ENCODE measurements around the gene CD69. TPM values are rescaled to one million over a fixed set of nuclear protein-coding genes. Genes with fewer than 3 reads are reported as not detected.

CD69 gene
- total RNA-seq, 1 donor from 2014 or later: 0.18 TPM

DNA sequence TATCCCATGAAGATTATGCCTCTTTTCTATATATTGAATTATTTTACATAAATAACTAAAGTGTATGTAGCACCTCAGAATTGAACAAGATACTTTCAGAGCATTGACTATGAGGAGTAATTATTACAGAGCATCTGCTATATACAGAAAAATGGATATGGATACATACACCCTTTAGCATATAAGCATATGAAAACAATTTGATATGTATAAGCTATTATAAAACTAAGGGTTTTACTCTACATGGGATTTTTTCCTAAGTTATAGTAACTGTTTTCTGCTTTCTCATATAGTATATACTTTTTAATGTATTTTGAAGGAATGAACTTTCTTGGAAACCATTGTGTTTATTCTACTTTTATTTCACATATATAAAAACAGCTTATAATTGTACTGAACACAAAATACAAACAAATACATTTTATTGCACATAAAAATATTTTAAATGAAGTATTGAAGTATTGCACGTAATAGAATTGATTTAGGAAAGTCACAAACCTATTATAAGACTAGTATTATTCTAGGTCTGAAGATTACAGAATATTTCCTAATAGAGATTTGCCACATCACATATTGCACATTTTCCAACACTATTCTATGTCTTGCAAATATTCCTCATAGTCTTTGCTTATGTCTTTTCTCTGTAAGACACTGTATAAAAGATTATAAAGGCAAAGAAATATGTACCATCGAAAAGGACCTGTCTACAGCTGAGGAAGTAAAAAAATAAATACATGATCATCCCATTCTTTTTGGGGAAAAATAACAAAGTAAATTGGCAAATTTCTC, 8.4 kb downstream of the CD69 start:
- Mint-ChIP-seq H3K27ac (ENCODE audit: unreplicated experiment) (no peak overlapping the region), H3K9me3 (ENCODE audit: unreplicated experiment) (no peaks in the 10 kb centered on the region), H3K4me1 (ENCODE audit: low read depth, unreplicated experiment) (no peaks in the 10 kb centered on the region), H3K27me3 (ENCODE audit: low read depth, unreplicated experiment) (no peaks in the 10 kb centered on the region), H3K4me3 (ENCODE audit: unreplicated experiment) (no peak overlapping the region), H3K36me3 (ENCODE audit: low read depth, unreplicated experiment) (no peaks in the 10 kb centered on the region)
- H4K20me1 ChIP-seq (ENCODE audit: insufficient read depth, low read length): no peaks in the 10 kb centered on the region
- H3K27me3 ChIP-seq (ENCODE audit: insufficient read depth, low read length): no peaks in the 10 kb centered on the region
- H3K4me2 ChIP-seq (ENCODE audit: low read length): no peak overlapping the region
- no peaks in the 10 kb centered on the region for H3K36me3 ChIP-seq (ENCODE audit: insufficient read depth, low read length)
- no peak overlapping the region for H3K4me3 ChIP-seq (ENCODE audit: insufficient read depth, low read depth, low read length)
- no peaks in the 10 kb centered on the region for H3K9me3 ChIP-seq (ENCODE audit: insufficient read depth, low read depth, low read length)
- FAIRE-seq (no peak), DNase-seq (ENCODE audit: low read depth) (no peak)
- no peak overlapping the region for H3K9ac ChIP-seq (ENCODE audit: low read length)
- no peak overlapping the region for H2AFZ ChIP-seq (ENCODE audit: low read depth, low read length)
- H3K27ac ChIP-seq (ENCODE audit: low read depth, low read length): no peak overlapping the region
- no peaks in the 10 kb centered on the region for H3K79me2 ChIP-seq (ENCODE audit: insufficient read depth, low read length)
- H3K4me1 ChIP-seq (ENCODE audit: insufficient read depth, low read length): no peaks in the 10 kb centered on the region
- TF ChIP-seq EZH2 (IDR thresholded peaks at IDR 0.05; ENCODE audit: insufficient read depth, low read length): no peak
- TF ChIP-seq CTCF (IDR thresholded peaks at IDR 0.05; ENCODE audit: insufficient read depth, low read depth, low read length): no peak

DNA sequence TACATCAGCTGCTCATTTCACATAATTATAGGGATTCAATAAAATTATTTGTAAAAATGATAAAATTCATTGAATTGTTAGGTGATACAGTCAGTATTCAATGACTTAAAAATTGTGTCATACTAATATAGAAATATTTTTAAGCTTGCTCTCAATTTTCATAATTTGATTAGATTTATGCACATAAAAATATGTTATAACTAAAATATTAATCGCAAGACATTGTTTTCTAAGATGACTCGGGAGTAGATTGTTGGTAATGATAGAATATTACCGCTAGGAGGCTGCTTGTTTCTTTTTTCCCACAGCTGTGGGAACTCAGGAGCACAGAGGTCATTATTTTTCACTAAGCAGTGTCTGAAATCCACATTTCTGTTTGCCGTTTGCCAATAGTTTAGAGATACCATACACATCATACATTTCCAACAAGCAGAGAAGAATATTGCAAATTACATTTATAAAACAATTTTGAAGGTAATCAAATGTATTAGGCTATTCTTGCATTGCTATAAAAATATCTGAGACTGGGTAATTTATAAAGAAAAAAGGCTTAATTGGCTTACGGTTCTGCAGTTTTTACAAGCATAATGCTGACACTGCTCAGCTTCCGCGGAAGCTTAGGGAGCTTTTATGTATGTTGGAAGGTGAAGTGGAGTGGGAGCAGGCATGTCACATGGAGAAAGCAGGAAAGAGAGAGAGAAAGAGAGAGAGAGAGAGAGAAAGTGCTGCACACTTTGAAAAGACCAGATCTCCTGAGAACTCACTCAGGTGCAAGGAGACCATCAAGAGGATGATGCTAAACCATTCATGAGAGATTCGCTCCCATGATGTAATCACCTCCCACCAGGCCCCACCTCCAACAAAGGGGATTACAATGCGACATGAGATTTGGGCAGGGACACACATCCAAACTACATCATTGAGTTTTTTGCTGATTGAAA, 9.2 kb downstream of the CD69 start:
- Histone ChIP-seq H3K9ac (ENCODE audit: low read length) (no peak overlapping the region), H3K4me2 (ENCODE audit: low read length) (no peak overlapping the region), H3K79me2 (ENCODE audit: insufficient read depth, low read length) (no peaks in the 10 kb centered on the region), H4K20me1 (ENCODE audit: insufficient read depth, low read length) (no peaks in the 10 kb centered on the region), H3K36me3 (ENCODE audit: insufficient read depth, low read length) (no peaks in the 10 kb centered on the region), H3K4me3 (ENCODE audit: insufficient read depth, low read depth, low read length) (no peak overlapping the region), H3K27me3 (ENCODE audit: insufficient read depth, low read length) (no peaks in the 10 kb centered on the region), H2AFZ (ENCODE audit: low read depth, low read length) (no peak overlapping the region), H3K4me1 (ENCODE audit: insufficient read depth, low read length) (no peaks in the 10 kb centered on the region), H3K9me3 (ENCODE audit: insufficient read depth, low read depth, low read length) (no peaks in the 10 kb centered on the region), H3K27ac (ENCODE audit: low read depth, low read length) (no peak overlapping the region)
- TF ChIP-seq CTCF (IDR thresholded peaks at IDR 0.05; ENCODE audit: insufficient read depth, low read depth, low read length) (peak; percentile 44), EZH2 (IDR thresholded peaks at IDR 0.05; ENCODE audit: insufficient read depth, low read length) (no peak)
- Mint-ChIP-seq H3K4me3 (ENCODE audit: unreplicated experiment) (no peak overlapping the region), H3K36me3 (ENCODE audit: low read depth, unreplicated experiment) (no peaks in the 10 kb centered on the region), H3K9me3 (ENCODE audit: unreplicated experiment) (no peaks in the 10 kb centered on the region), H3K27ac (ENCODE audit: unreplicated experiment) (no peak overlapping the region), H3K27me3 (ENCODE audit: low read depth, unreplicated experiment) (no peaks in the 10 kb centered on the region), H3K4me1 (ENCODE audit: low read depth, unreplicated experiment) (no peaks in the 10 kb centered on the region)
- FAIRE-seq (peak; percentile 26), DNase-seq (ENCODE audit: low read depth) (no peak)

Measured in astrocyte (in vitro differentiated cells and primary cell).